HFFc6 (cell line): ENCODE results near the gene UBE3C. TPM values are rescaled to one million over a fixed set of nuclear protein-coding genes. Genes with fewer than 3 reads are reported as not detected.
"Not testable (repeated sequence)": the region's sequence is repeated elsewhere in the genome, so short reads cannot be mapped to it uniquely, and the experiment has no call there.

ENCODE experiments used
- DNase-seq: peaks from one replicate; pipeline ENCODE4 v3.0.0-alpha.2; 2018
- H3K27ac Mint-ChIP-seq: 2 replicates; pipeline ENCODE4 v1.8.0; 2020; ENCODE audit warnings: mild to moderate bottlenecking, mixed read lengths
- H3K27me3 Mint-ChIP-seq: 2 replicates; pipeline ENCODE4 v1.8.0; 2021; ENCODE audit warnings: mild to moderate bottlenecking, moderate library complexity, mixed read lengths; ENCODE audit not compliant: insufficient read depth
- H3K36me3 Mint-ChIP-seq: 2 replicates; pipeline ENCODE4 v1.8.0; 2021; ENCODE audit warnings: low read depth, mixed read lengths
- H3K4me1 Mint-ChIP-seq: 2 replicates; pipeline ENCODE4 v1.8.0; 2020; ENCODE audit warnings: low read depth, mixed read lengths
- H3K4me3 Mint-ChIP-seq: 2 replicates; pipeline ENCODE4 v1.8.0; 2020; ENCODE audit warnings: mild to moderate bottlenecking, moderate library complexity, mixed read lengths
- H3K9me3 Mint-ChIP-seq: 2 replicates; pipeline ENCODE4 v1.8.0; 2020; ENCODE audit warnings: mild to moderate bottlenecking, mixed read lengths
- total RNA-seq, 6 experiments: library from RNA; stranded (reverse); fragmentation: NEBNext Ultra II Directional; extraction: Animal tissue kit (Norgen Biotek cat#: 25700); gene quantifications; 2 replicates in 1 of 6; 3 replicates in 5 of 6; pipeline ENCODE4 v1.2.3, GENCODE V29; 2021
- TF ChIP-seq, protein P1 (sequence below): fragments of 200-600 bp; sonication (generic); IDR thresholded peaks from 2 replicates; pipeline ENCODE4 v1.5.0; 2021; ENCODE audit warnings: antibody characterized with exemption, mild to moderate bottlenecking

The UBE3C gene
- total RNA-seq, 6 experiments from 2014 or later, result 64.2 to 80.1 (median 73.1) TPM

DNA sequence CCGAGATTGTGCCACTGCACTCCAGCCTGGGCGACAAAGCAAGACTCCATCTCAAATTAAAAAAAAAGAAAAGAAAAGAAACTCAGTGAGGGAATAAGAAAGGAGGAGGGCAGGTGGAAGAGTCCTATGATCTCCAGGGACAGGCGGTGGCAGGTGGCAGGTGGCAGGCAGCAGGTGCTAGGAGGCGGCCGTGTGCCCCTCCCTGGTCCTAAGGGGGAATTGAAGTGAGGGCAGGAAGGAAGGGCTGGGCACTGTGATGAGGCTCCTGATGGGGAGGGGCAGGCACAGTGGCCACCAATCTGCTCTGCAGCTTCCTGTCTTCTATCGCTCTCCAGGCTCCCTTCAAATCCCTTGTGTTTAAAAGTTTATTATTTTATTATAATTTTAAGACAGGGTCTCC lies 41.2 kb upstream of the UBE3C start:
- no peaks in the 10 kb centered on the region; the same call in 1 of the 2 replicates for H3K4me1 Mint-ChIP-seq
- H3K36me3 Mint-ChIP-seq, result peaks cover 6% of the 10 kb centered on the region
- peaks cover 24% of the 10 kb centered on the region for H3K27me3 Mint-ChIP-seq
- no peak for DNase-seq
- no peak overlapping the region for H3K4me3 Mint-ChIP-seq
- H3K9me3 Mint-ChIP-seq, result peaks cover 11% of the 10 kb centered on the region
- no peak overlapping the region for H3K27ac Mint-ChIP-seq
- TF ChIP-seq, protein P1, sequence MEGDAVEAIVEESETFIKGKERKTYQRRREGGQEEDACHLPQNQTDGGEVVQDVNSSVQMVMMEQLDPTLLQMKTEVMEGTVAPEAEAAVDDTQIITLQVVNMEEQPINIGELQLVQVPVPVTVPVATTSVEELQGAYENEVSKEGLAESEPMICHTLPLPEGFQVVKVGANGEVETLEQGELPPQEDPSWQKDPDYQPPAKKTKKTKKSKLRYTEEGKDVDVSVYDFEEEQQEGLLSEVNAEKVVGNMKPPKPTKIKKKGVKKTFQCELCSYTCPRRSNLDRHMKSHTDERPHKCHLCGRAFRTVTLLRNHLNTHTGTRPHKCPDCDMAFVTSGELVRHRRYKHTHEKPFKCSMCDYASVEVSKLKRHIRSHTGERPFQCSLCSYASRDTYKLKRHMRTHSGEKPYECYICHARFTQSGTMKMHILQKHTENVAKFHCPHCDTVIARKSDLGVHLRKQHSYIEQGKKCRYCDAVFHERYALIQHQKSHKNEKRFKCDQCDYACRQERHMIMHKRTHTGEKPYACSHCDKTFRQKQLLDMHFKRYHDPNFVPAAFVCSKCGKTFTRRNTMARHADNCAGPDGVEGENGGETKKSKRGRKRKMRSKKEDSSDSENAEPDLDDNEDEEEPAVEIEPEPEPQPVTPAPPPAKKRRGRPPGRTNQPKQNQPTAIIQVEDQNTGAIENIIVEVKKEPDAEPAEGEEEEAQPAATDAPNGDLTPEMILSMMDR, result no peak

DNA sequence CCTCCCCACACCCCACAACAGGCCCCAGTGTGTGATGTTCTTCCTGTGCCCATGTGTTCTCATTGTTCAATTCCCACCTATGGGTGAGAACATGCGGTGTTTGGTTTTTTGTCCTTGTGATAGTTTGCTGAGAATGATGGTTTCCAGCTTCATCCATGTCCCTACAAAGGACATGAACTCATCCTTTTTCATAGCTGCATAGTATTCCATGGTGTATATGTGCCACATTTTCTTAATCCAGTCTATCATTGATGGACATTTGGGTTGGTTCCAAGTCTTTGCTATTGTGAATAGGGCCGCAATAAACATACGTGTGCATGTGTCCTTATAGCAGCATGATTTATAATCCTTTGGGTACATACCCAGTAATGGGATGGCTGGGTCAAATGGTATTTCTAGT lies 38.7 kb upstream of the UBE3C start:
- H3K4me3 Mint-ChIP-seq, H3K27ac Mint-ChIP-seq, DNase-seq, H3K4me1 Mint-ChIP-seq, H3K36me3 Mint-ChIP-seq, H3K9me3 Mint-ChIP-seq: not testable (repeated sequence)
- H3K27me3 Mint-ChIP-seq, result peaks cover 27% of the 10 kb centered on the region

DNA sequence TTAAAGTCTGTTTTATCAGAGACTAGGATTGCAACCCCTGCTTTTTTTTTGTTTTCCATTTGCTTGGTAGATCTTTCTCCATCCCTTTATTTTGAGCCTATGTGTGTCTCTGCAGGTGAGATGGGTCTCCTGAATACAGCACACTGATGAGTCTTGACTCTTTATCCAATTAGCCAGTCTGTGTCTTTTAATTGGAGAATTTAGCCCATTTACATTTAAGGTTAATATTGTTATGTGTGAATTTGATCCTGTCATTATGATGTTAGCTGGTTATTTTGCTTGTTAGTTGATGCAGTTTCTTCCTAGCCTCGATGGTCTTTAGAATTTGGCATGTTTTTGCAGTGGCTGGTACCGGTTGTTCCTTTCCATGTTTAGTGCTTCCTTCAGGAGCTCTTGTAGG lies 35.1 kb upstream of the UBE3C start:
- H3K27ac Mint-ChIP-seq, H3K36me3 Mint-ChIP-seq, DNase-seq, H3K4me1 Mint-ChIP-seq, H3K4me3 Mint-ChIP-seq: not testable (repeated sequence)
- Mint-ChIP-seq H3K27me3 (peaks cover 26% of the 10 kb centered on the region), H3K9me3 (peaks cover 12% of the 10 kb centered on the region; the same call in 1 of the 2 replicates)

DNA sequence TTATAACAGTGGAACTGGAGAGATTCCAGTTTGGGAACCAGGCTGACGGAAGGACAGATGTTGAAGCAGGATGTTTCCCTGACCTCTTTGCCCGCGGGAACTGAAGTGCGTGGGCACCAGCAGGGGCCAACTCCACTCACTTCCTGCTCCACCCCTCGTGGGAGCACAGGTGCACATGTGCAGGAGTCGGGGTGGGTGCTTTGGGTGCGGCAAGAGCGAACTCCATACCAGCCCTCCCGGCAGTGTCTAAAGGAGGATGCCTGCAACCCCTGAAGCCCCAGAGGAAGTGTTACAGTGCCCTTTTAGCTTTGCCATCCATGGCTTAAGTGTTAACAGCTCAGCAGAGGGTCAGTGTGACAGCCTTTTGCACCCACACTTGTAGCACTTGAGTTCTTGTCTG lies 27.4 kb upstream of the UBE3C start:
- H3K4me3 Mint-ChIP-seq, result no peak overlapping the region
- peaks cover 35% of the 10 kb centered on the region for H3K27me3 Mint-ChIP-seq
- TF ChIP-seq, protein P1, result no peak
- peaks cover 11% of the 10 kb centered on the region; the same call in 1 of the 2 replicates for H3K9me3 Mint-ChIP-seq
- H3K36me3 Mint-ChIP-seq, result no peaks in the 10 kb centered on the region
- no peak for DNase-seq
- no peaks in the 10 kb centered on the region for H3K4me1 Mint-ChIP-seq
- no peak overlapping the region for H3K27ac Mint-ChIP-seq

DNA sequence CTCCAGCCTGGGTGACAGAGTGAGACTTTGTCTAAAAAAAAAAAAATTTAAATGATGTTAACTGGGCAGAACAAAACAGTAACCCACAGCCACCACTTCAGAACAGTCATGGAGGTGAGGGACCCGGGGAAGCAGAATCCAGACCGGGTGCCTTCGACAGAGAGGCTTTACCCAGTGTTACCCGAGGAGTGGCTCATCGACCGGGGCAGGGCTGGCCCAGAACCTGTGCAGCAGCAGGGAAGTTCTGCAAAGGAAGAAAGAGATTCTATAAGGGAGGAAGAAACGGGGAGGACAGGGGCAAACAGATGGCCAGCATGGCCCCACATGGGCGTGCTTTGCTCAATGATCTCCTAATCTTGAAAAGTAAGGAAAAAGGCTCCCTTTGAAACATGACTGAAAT lies 26.0 kb upstream of the UBE3C start:
- no peak for DNase-seq
- Mint-ChIP-seq H3K27me3 (peaks cover 30% of the 10 kb centered on the region), H3K4me3 (no peak overlapping the region), H3K4me1 (no peaks in the 10 kb centered on the region), H3K36me3 (no peaks in the 10 kb centered on the region; the same call in 1 of the 2 replicates), H3K9me3 (peaks cover 11% of the 10 kb centered on the region), H3K27ac (no peak overlapping the region)
- TF ChIP-seq, protein P1, result no peak

DNA sequence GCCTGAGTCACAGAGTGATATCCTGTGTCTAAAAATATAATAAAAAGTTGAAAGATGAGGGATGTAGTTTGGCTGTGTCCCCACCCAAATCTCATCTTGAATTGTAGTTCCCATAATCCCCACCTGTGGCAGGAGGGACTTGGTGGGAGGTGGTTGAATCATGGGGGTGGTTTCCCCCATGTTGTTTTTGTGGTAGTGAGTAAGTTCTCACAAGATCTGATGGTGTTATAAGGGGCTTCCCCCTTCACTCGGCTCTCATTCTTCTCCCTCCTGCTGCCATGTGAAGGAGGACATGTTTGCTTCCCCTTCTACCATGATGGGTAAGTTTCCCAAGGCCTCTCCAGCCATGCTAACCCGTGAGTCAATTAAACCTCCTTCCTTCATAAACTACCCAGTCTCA lies 25.1 kb upstream of the UBE3C start:
- Mint-ChIP-seq H3K9me3 (peaks cover 11% of the 10 kb centered on the region), H3K4me1 (no peaks in the 10 kb centered on the region), H3K36me3 (no peaks in the 10 kb centered on the region; the same call in 1 of the 2 replicates), H3K4me3 (no peak overlapping the region), H3K27ac (no peak overlapping the region), H3K27me3 (peaks cover 28% of the 10 kb centered on the region)
- no peak for DNase-seq
- TF ChIP-seq, protein P1, result no peak

DNA sequence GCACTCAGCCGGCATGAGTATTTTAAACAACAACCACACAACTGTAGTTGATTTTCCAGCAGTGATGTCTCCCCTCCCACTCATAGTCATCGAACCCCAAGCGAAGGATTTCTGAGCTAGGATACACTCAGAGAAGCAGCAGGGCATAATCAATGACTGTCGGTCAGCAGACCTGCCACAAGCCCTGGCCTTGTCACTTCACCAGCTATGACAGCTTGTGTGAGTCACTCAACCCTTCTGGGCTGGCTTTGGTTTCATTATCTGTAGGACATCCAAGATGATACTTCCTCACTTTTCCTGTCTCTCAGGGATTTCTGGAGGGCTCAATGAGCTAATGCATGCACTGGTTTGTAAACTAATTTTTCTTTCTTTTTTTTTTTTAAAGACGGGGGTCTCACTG lies 22.0 kb upstream of the UBE3C start:
- Mint-ChIP-seq H3K27ac (no peak overlapping the region), H3K36me3 (no peaks in the 10 kb centered on the region; the same call in 1 of the 2 replicates), H3K9me3 (peaks cover 11% of the 10 kb centered on the region), H3K4me1 (no peaks in the 10 kb centered on the region), H3K27me3 (peaks cover 19% of the 10 kb centered on the region), H3K4me3 (no peak overlapping the region)
- TF ChIP-seq, protein P1, result no peak
- no peak for DNase-seq
